Glutamatergic neuron (in vitro differentiated cells): ENCODE data around the gene LHFPL2. TPM values are rescaled to one million over a fixed set of nuclear protein-coding genes. Genes with fewer than 3 reads are reported as not detected.

Experiments used
- DNase-seq: peaks from one replicate; pipeline ENCODE4 v3.0.0; 2022
- H3K27ac Mint-ChIP-seq: one replicate; pipeline ENCODE4 v1.8.0; 2020; ENCODE audit warnings: mild to moderate bottlenecking, mixed read lengths, inconsistent platforms; ENCODE audit not compliant: unreplicated experiment
- H3K27me3 Mint-ChIP-seq: one replicate; pipeline ENCODE4 v1.8.0; 2020; ENCODE audit warnings: mild to moderate bottlenecking, moderate library complexity, mixed read lengths, inconsistent platforms; ENCODE audit not compliant: unreplicated experiment
- H3K36me3 Mint-ChIP-seq: one replicate; pipeline ENCODE4 v1.8.0; 2020; ENCODE audit warnings: mild to moderate bottlenecking, mixed read lengths, inconsistent platforms; ENCODE audit not compliant: unreplicated experiment
- H3K4me1 Mint-ChIP-seq: one replicate; pipeline ENCODE4 v1.8.0; 2020; ENCODE audit warnings: mild to moderate bottlenecking, low read depth, mixed read lengths, inconsistent platforms; ENCODE audit not compliant: unreplicated experiment
- H3K4me3 Mint-ChIP-seq: one replicate; pipeline ENCODE4 v1.8.0; 2020; ENCODE audit warnings: mild to moderate bottlenecking, mixed read lengths, inconsistent platforms; ENCODE audit not compliant: unreplicated experiment
- H3K9me3 Mint-ChIP-seq: one replicate; pipeline ENCODE4 v1.8.0; 2020; ENCODE audit warnings: mild to moderate bottlenecking, moderate library complexity, mixed read lengths, inconsistent platforms; ENCODE audit not compliant: unreplicated experiment
- CTCF ChIP-seq: fragments of 200-600 bp; sonication (generic); IDR thresholded peaks from one replicate; pipeline ENCODE4 v1.5.0; 2021; ENCODE audit not compliant: partially characterized antibody, unreplicated experiment
- total RNA-seq: library from RNA; stranded (reverse); fragmentation: NEBNext Ultra II Directional; extraction: Animal tissue kit (Norgen Biotek cat#: 25700); gene quantifications from one replicate; pipeline ENCODE4 v1.2.1, GENCODE V29; 2021; ENCODE audit not compliant: unreplicated experiment

Gene LHFPL2
- total RNA-seq, 1 donor from 2014 or later, result 2.5 TPM

- H3K36me3 Mint-ChIP-seq, result no peaks in the 10 kb centered on the region
- TF ChIP-seq CTCF, result no peak
- no peak overlapping the region for H3K27ac Mint-ChIP-seq
- H3K4me1 Mint-ChIP-seq, result peaks cover 3% of the 10 kb centered on the region
- H3K27me3 Mint-ChIP-seq, result no peaks in the 10 kb centered on the region
- DNase-seq, result no peak
- H3K9me3 Mint-ChIP-seq, result no peaks in the 10 kb centered on the region
- no peak overlapping the region for H3K4me3 Mint-ChIP-seq
Measured at GRCh38 chr5:78563621-78564020, 85.0 kb downstream of the LHFPL2 start.

DNA sequence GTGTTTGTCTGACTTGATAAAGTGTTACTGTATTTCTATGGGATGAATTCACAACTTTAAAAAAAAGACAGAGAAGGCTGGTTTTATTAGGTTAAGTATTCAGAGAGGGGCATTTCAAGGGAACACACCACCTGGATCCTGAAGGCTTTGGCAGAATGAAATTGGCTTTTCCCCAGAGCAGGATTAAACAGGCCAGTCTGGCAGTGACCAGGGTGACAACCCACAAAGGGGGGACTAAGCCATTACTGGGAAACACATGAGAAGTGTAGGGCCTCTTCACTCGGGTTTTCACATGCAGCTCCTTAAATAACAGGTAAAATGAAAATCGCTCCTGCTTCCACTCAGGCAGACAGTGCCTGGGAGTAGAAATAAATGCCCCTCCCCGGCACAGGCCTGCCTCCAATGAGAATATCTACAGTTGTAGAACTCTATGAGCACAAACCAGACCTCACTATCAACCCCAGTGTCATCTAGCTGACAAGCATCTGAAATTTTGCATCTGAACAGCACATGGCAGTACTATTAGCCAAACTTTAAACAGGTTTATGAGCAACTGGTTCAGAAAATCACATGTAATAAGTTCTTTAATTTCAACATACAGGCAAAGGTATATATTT lies 85.8 kb downstream of the LHFPL2 start:
- H3K9me3 Mint-ChIP-seq, result no peaks in the 10 kb centered on the region
- H3K36me3 Mint-ChIP-seq, result no peaks in the 10 kb centered on the region
- no peak for TF ChIP-seq CTCF
- no peak for DNase-seq
- H3K4me1 Mint-ChIP-seq, result peaks cover 2% of the 10 kb centered on the region
- no peak overlapping the region for H3K4me3 Mint-ChIP-seq
- H3K27me3 Mint-ChIP-seq, result peaks cover 3% of the 10 kb centered on the region
- no peak overlapping the region for H3K27ac Mint-ChIP-seq

GRCh38 chr5:78562001-78562400 lies 86.6 kb downstream of the LHFPL2 start:
- Mint-ChIP-seq H3K27ac (no peak overlapping the region), H3K27me3 (peaks cover 3% of the 10 kb centered on the region), H3K9me3 (no peaks in the 10 kb centered on the region), H3K36me3 (no peaks in the 10 kb centered on the region), H3K4me3 (no peak overlapping the region), H3K4me1 (no peaks in the 10 kb centered on the region)
- no peak for DNase-seq
- no peak for TF ChIP-seq CTCF

DNA sequence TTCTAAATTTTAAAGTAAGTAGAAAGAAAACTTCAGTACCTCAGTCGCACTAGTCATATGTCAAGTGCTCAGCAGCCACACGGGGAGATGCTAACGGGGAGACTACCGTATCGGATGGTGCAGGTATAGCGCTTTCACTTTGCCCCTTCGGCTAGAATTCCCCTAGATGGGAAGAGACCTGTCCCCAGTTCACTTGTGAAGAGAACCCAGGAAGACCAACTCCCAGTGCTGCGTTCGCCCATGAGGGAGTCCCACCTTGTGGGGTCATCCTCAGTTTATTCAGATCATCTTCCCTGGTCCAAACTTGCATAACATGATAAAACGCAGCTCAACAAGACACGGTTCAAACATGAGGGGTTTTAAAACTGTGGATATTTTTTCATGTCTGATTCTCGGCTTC lies 87.3 kb downstream of the LHFPL2 start:
- DNase-seq, result no peak
- no peak for TF ChIP-seq CTCF
- no peaks in the 10 kb centered on the region for H3K4me1 Mint-ChIP-seq
- H3K4me3 Mint-ChIP-seq, result no peak overlapping the region
- no peak overlapping the region for H3K27ac Mint-ChIP-seq
- H3K36me3 Mint-ChIP-seq, result no peaks in the 10 kb centered on the region
- peaks cover 3% of the 10 kb centered on the region for H3K27me3 Mint-ChIP-seq
- H3K9me3 Mint-ChIP-seq, result no peaks in the 10 kb centered on the region

GRCh38 chr5:78560000-78560855 lies 88.3 kb downstream of the LHFPL2 start:
- peaks cover under 1% of the 10 kb centered on the region for H3K9me3 Mint-ChIP-seq
- no peak overlapping the region for H3K4me3 Mint-ChIP-seq
- H3K27ac Mint-ChIP-seq, result no peak overlapping the region
- H3K4me1 Mint-ChIP-seq, result no peaks in the 10 kb centered on the region
- H3K27me3 Mint-ChIP-seq, result peaks cover 3% of the 10 kb centered on the region
- TF ChIP-seq CTCF, result no peak
- H3K36me3 Mint-ChIP-seq, result no peaks in the 10 kb centered on the region
- DNase-seq, result no peak
